SKM-1 (cell line): Measurements from ENCODE around the gene CD14.
"Not testable (repeated sequence)": the region's sequence is repeated elsewhere in the genome, so short reads cannot be mapped to it uniquely, and the experiment has no call there.

Experiments
- DNase-seq: peaks from one replicate; lab custom pipeline; 2025; ENCODE audit not compliant: unreplicated experiment; lab: John Stamatoyannopoulos, UW

The CD14 gene

GRCh38 chr5:140635291-140636257 is 2.6 kb upstream of the CD14 start:
- no peak for DNase-seq

GRCh38 chr5:140634103-140634502 is 1.1 kb upstream of the CD14 start:
- no peak for DNase-seq

- no peak for DNase-seq
Observed at GRCh38 chr5:140633501-140633900, 526 bp upstream of the CD14 start.

GRCh38 chr5:140632366-140633020 is 482 bp downstream of the CD14 start:
- no peak for DNase-seq

- DNase-seq, result no peak
Observed at GRCh38 chr5:140631831-140632365, 1.1 kb downstream of the CD14 start.

- DNase-seq, result no peak
Observed at GRCh38 chr5:140631036-140631417, 1.9 kb downstream of the CD14 start.

GRCh38 chr5:140630292-140631035 is 2.5 kb downstream of the CD14 start:
- no peak for DNase-seq

GRCh38 chr5:140628711-140629110 is 4.3 kb downstream of the CD14 start:
- DNase-seq, result no peak

GRCh38 chr5:140627972-140628371 is 5.0 kb downstream of the CD14 start:
- DNase-seq, result no peak

- DNase-seq, result not testable (repeated sequence)
Observed at GRCh38 chr5:140624886-140625285, 8.1 kb downstream of the CD14 start.

- not testable (repeated sequence) for DNase-seq
Observed at GRCh38 chr5:140623061-140623460, 9.9 kb downstream of the CD14 start.

- DNase-seq, result no peak
Observed at GRCh38 chr5:140622301-140622700, 10.7 kb downstream of the CD14 start.

GRCh38 chr5:140611020-140611521 is 21.9 kb downstream of the CD14 start:
- DNase-seq, result no peak

- DNase-seq, result no peak
Observed at GRCh38 chr5:140609126-140609525, 23.8 kb downstream of the CD14 start.

GRCh38 chr5:140608722-140609121 is 24.3 kb downstream of the CD14 start:
- no peak for DNase-seq

- DNase-seq, result no peak
Observed at GRCh38 chr5:140607031-140607430, 25.9 kb downstream of the CD14 start.

- DNase-seq, result no peak
Observed at GRCh38 chr5:140605879-140606278, 27.1 kb downstream of the CD14 start.

GRCh38 chr5:140603734-140604133 is 29.2 kb downstream of the CD14 start:
- no peak for DNase-seq

GRCh38 chr5:140603446-140603698 is 29.6 kb downstream of the CD14 start:
- not testable (repeated sequence) for DNase-seq

GRCh38 chr5:140602147-140602546 is 30.8 kb downstream of the CD14 start:
- no peak for DNase-seq

- DNase-seq, result no peak
Observed at GRCh38 chr5:140600096-140600495, 32.9 kb downstream of the CD14 start.
